ENCODE data around the gene GBA2. TPM values are rescaled to one million over a fixed set of nuclear protein-coding genes. Genes with fewer than 3 reads are reported as not detected.

Gene GBA2
- total RNA-seq, 2 experiments from 2014 or later, result 20.3 to 22.7 TPM

GRCh38 chr9:35783418-35783817 is 34.4 kb upstream of the GBA2 start:
- Mint-ChIP-seq H3K36me3 (ENCODE audit: low read depth) (peaks cover 28% of the 10 kb centered on the region), H3K9me3 (no peaks in the 10 kb centered on the region), H3K4me3 (no peak overlapping the region), H3K27ac (no peak overlapping the region), H3K4me1 (ENCODE audit: low read depth) (no peaks in the 10 kb centered on the region), H3K27me3 (ENCODE audit: low read depth) (no peaks in the 10 kb centered on the region)
- intact Hi-C loops (cut with micrococcal nuclease), result no loop called here
- DNase-seq, result no peak
- CTCF ChIA-PET, result interaction anchor here (0.6 to 1.4 kb wide), 3 partner anchors 24 to 49 kb away, joined by 3 to 4 read pairs (median 4); no protein-coding TSS in a partner anchor

GRCh38 chr9:35781066-35781465 is 32.0 kb upstream of the GBA2 start:
- intact Hi-C loops (cut with micrococcal nuclease), result no loop called here
- Mint-ChIP-seq H3K27ac (no peak overlapping the region), H3K9me3 (no peaks in the 10 kb centered on the region), H3K4me1 (ENCODE audit: low read depth) (no peaks in the 10 kb centered on the region), H3K36me3 (ENCODE audit: low read depth) (peaks cover 21% of the 10 kb centered on the region), H3K27me3 (ENCODE audit: low read depth) (no peaks in the 10 kb centered on the region), H3K4me3 (no peak overlapping the region)
- no peak for DNase-seq
- CTCF ChIA-PET, result interaction anchor here (0.6 to 0.7 kb wide), 2 partner anchors 38 to 412 kb away, joined by 3 to 6 read pairs; no protein-coding TSS in a partner anchor

GRCh38 chr9:35778496-35778895 is 29.5 kb upstream of the GBA2 start:
- no peaks in the 10 kb centered on the region for H3K9me3 Mint-ChIP-seq
- CTCF ChIA-PET, result interaction anchor here (0.6 to 2.4 kb wide), 3 partner anchors 10 to 29 kb away, joined by 3 to 11 read pairs (median 3); partner anchors contain the start of genes GBA2 and RGP1
- DNase-seq, result no peak
- no peaks in the 10 kb centered on the region for H3K4me1 Mint-ChIP-seq (ENCODE audit: low read depth)
- peaks cover 10% of the 10 kb centered on the region for H3K36me3 Mint-ChIP-seq (ENCODE audit: low read depth)
- H3K27ac Mint-ChIP-seq, result no peak overlapping the region
- H3K4me3 Mint-ChIP-seq, result no peak overlapping the region
- intact Hi-C loops (cut with micrococcal nuclease), result no loop called here
- H3K27me3 Mint-ChIP-seq (ENCODE audit: low read depth), result no peaks in the 10 kb centered on the region

GRCh38 chr9:35776018-35776417 is 27.0 kb upstream of the GBA2 start:
- Mint-ChIP-seq H3K4me3 (no peak overlapping the region), H3K27ac (no peak overlapping the region), H3K9me3 (no peaks in the 10 kb centered on the region), H3K27me3 (ENCODE audit: low read depth) (no peaks in the 10 kb centered on the region), H3K36me3 (ENCODE audit: low read depth) (peaks cover 5% of the 10 kb centered on the region), H3K4me1 (ENCODE audit: low read depth) (no peaks in the 10 kb centered on the region)
- intact Hi-C loops (cut with micrococcal nuclease), result no loop called here
- CTCF ChIA-PET, result interaction anchor here (1.4 to 1.8 kb wide), 4 partner anchors 14 to 79 kb away, joined by 3 to 5 read pairs (median 4); no protein-coding TSS in a partner anchor
- DNase-seq, result no peak

GRCh38 chr9:35774907-35775635 is 26.0 kb upstream of the GBA2 start:
- no peak overlapping the region for H3K27ac Mint-ChIP-seq
- H3K4me1 Mint-ChIP-seq (ENCODE audit: low read depth), result no peaks in the 10 kb centered on the region
- intact Hi-C loops (cut with micrococcal nuclease), result no loop called here
- DNase-seq, result no peak
- no peak overlapping the region for H3K4me3 Mint-ChIP-seq
- no peaks in the 10 kb centered on the region for H3K9me3 Mint-ChIP-seq
- no peaks in the 10 kb centered on the region for H3K27me3 Mint-ChIP-seq (ENCODE audit: low read depth)
- H3K36me3 Mint-ChIP-seq (ENCODE audit: low read depth), result peaks cover under 1% of the 10 kb centered on the region
- CTCF ChIA-PET, result interaction anchor here (0.8 to 1.8 kb wide), 5 partner anchors 12 to 78 kb away, joined by 3 to 5 read pairs (median 4); no protein-coding TSS in a partner anchor

GRCh38 chr9:35771943-35772342 is 22.9 kb upstream of the GBA2 start:
- no peak for DNase-seq
- intact Hi-C loops (cut with micrococcal nuclease), result no loop called here
- CTCF ChIA-PET, result interaction anchor here (0.6 to 2.5 kb wide), 5 partner anchors 18 to 299 kb away, joined by 3 to 11 read pairs (median 3); no protein-coding TSS in a partner anchor
- H3K36me3 Mint-ChIP-seq (ENCODE audit: low read depth), result no peaks in the 10 kb centered on the region
- H3K4me3 Mint-ChIP-seq, result no peak overlapping the region
- no peaks in the 10 kb centered on the region for H3K9me3 Mint-ChIP-seq
- H3K27me3 Mint-ChIP-seq (ENCODE audit: low read depth), result no peaks in the 10 kb centered on the region
- peaks cover 6% of the 10 kb centered on the region for H3K4me1 Mint-ChIP-seq (ENCODE audit: low read depth)
- no peak overlapping the region for H3K27ac Mint-ChIP-seq

GRCh38 chr9:35771534-35771933 is 22.5 kb upstream of the GBA2 start:
- no peak for DNase-seq
- intact Hi-C loops (cut with micrococcal nuclease), result no loop called here
- Mint-ChIP-seq H3K27ac (no peak overlapping the region), H3K9me3 (no peaks in the 10 kb centered on the region), H3K36me3 (ENCODE audit: low read depth) (no peaks in the 10 kb centered on the region), H3K27me3 (ENCODE audit: low read depth) (no peaks in the 10 kb centered on the region), H3K4me1 (ENCODE audit: low read depth) (peaks cover 6% of the 10 kb centered on the region), H3K4me3 (no peak overlapping the region)
- CTCF ChIA-PET, result interaction anchor here (0.6 to 2.5 kb wide), 5 partner anchors 16 to 923 kb away, joined by 3 to 11 read pairs (median 5); no protein-coding TSS in a partner anchor

- no peak overlapping the region for H3K4me3 Mint-ChIP-seq
- H3K9me3 Mint-ChIP-seq, result no peaks in the 10 kb centered on the region
- CTCF ChIA-PET, result interaction anchor here (0.6 to 2.5 kb wide), 3 partner anchors 15 to 923 kb away, joined by 5 to 11 read pairs (median 5); no protein-coding TSS in a partner anchor
- H3K36me3 Mint-ChIP-seq (ENCODE audit: low read depth), result no peaks in the 10 kb centered on the region
- no peak for DNase-seq
- H3K27ac Mint-ChIP-seq, result no peak overlapping the region
- peaks cover 10% of the 10 kb centered on the region for H3K4me1 Mint-ChIP-seq (ENCODE audit: low read depth)
- intact Hi-C loops (cut with micrococcal nuclease), result no loop called here
- H3K27me3 Mint-ChIP-seq (ENCODE audit: low read depth), result no peaks in the 10 kb centered on the region
Measured at GRCh38 chr9:35771075-35771433, 22.0 kb upstream of the GBA2 start.

- no peaks in the 10 kb centered on the region for H3K27me3 Mint-ChIP-seq (ENCODE audit: low read depth)
- H3K27ac Mint-ChIP-seq, result no peak overlapping the region
- intact Hi-C loops (cut with micrococcal nuclease), result no loop called here
- H3K4me3 Mint-ChIP-seq, result no peak overlapping the region
- H3K36me3 Mint-ChIP-seq (ENCODE audit: low read depth), result no peaks in the 10 kb centered on the region
- no peak for DNase-seq
- CTCF ChIA-PET, result interaction anchor here (0.7 kb wide), 1 partner anchor 247 kb away, joined by 3 read pairs; no protein-coding TSS in a partner anchor
- H3K4me1 Mint-ChIP-seq (ENCODE audit: low read depth), result peaks cover 11% of the 10 kb centered on the region
- H3K9me3 Mint-ChIP-seq, result no peaks in the 10 kb centered on the region
Measured at GRCh38 chr9:35769763-35770162, 20.7 kb upstream of the GBA2 start.

- Mint-ChIP-seq H3K36me3 (ENCODE audit: low read depth) (peaks cover 4% of the 10 kb centered on the region), H3K27ac (no peak overlapping the region), H3K9me3 (no peaks in the 10 kb centered on the region), H3K27me3 (ENCODE audit: low read depth) (no peaks in the 10 kb centered on the region), H3K4me1 (ENCODE audit: low read depth) (peaks cover 13% of the 10 kb centered on the region), H3K4me3 (no peak overlapping the region)
- intact Hi-C loops (cut with micrococcal nuclease), result no loop called here
- DNase-seq, result no peak
- CTCF ChIA-PET, result interaction anchor here (0.6 to 1.0 kb wide), 3 partner anchors 19 to 146 kb away, joined by 3 to 4 read pairs (median 3); no protein-coding TSS in a partner anchor
Measured at GRCh38 chr9:35767458-35767857, 18.4 kb upstream of the GBA2 start.

GRCh38 chr9:35766997-35767396 is 18.0 kb upstream of the GBA2 start:
- intact Hi-C loops (cut with micrococcal nuclease), result no loop called here
- no peak for DNase-seq
- Mint-ChIP-seq H3K27me3 (ENCODE audit: low read depth) (no peaks in the 10 kb centered on the region), H3K9me3 (no peaks in the 10 kb centered on the region), H3K36me3 (ENCODE audit: low read depth) (peaks cover 4% of the 10 kb centered on the region), H3K4me1 (ENCODE audit: low read depth) (peaks cover 15% of the 10 kb centered on the region), H3K4me3 (no peak overlapping the region), H3K27ac (no peak overlapping the region)
- CTCF ChIA-PET, result interaction anchor here (1.0 kb wide), 1 partner anchor 23 kb away, joined by 4 read pairs; no protein-coding TSS in a partner anchor

- CTCF ChIA-PET, result interaction anchor here (0.9 to 2.3 kb wide), 3 partner anchors 27 to 62 kb away, joined by 3 to 6 read pairs (median 3); no protein-coding TSS in a partner anchor
- Mint-ChIP-seq H3K27me3 (ENCODE audit: low read depth) (no peaks in the 10 kb centered on the region), H3K4me3 (no peak overlapping the region), H3K27ac (no peak overlapping the region), H3K9me3 (no peaks in the 10 kb centered on the region), H3K4me1 (ENCODE audit: low read depth) (peaks cover 26% of the 10 kb centered on the region), H3K36me3 (ENCODE audit: low read depth) (peaks cover 8% of the 10 kb centered on the region)
- no peak for DNase-seq
- intact Hi-C loops (cut with micrococcal nuclease), result no loop called here
Measured at GRCh38 chr9:35763803-35764202, 14.8 kb upstream of the GBA2 start.

Data from activated naive CD4-positive, alpha-beta T cell treated with anti-CD3 and anti-CD28 coated beads for 36 hours (primary cell).